ENCODE results near the gene DNAJB14.

Gene DNAJB14

GRCh38 chr4:99945718-99946355 lies 581 bp downstream of the DNAJB14 start:
- in situ Hi-C loops (cut with MboI; ENCODE audit: low sequenced_read_pairs), result no loop called here

- in situ Hi-C loops (cut with MboI; ENCODE audit: low sequenced_read_pairs), result no loop called here
These were observed 2.4 kb downstream of the DNAJB14 start for GRCh38 chr4:99943904-99944437.

DNA sequence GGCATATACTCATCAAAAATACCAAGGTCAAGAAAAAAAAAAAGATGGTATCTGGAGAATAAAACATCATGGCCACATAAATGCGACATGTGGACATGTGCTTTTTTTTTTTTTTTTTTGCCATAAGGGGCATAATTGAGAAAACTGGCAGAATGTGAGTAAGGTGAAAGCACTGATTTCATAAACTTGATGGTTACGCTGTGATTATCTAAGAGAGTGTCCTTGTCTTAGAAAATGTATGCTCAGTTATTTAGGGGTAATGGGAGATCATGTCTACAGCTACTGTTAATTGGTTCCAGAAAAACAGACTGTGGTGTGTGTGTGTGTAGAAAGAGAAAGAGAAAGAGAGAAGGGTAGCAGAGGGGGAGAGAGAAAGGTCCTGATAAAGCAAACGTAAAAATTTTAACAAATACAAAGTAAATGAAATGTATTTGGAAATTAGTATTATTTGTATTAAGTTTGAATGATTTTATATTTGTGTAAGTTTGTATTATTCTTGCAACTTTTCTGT lies 8.1 kb downstream of the DNAJB14 start:
- in situ Hi-C loops (cut with MboI; ENCODE audit: low sequenced_read_pairs), result no loop called here

GRCh38 chr4:99934891-99935290 lies 11.5 kb downstream of the DNAJB14 start:
- in situ Hi-C loops (cut with MboI; ENCODE audit: low sequenced_read_pairs), result no loop called here

- in situ Hi-C loops (cut with MboI; ENCODE audit: low sequenced_read_pairs), result no loop called here
These were observed 18.9 kb downstream of the DNAJB14 start for GRCh38 chr4:99927566-99927965.

GRCh38 chr4:99921174-99921573 lies 25.2 kb downstream of the DNAJB14 start:
- in situ Hi-C loops (cut with MboI; ENCODE audit: low sequenced_read_pairs), result no loop called here

DNA sequence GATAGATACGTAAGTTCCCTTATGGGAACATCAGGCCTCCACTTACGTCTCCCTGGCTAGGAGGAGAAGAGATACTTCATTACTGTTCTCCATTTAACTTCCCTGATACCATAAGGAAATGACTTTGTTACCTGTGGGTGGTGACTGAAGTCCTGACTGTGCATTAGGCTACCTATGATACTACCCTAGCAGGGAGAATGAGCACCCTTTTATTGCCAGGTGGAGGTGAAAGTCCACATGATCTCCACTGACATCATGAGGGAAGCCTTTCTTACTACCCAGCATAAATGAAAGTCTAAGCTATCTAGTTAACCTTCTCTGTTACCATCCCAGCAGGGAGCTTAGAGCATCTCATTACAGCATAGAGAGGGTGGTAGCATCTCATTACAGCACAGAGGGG lies 27.8 kb downstream of the DNAJB14 start:
- in situ Hi-C loops (cut with MboI; ENCODE audit: low sequenced_read_pairs), result no loop called here

GRCh38 chr4:99917575-99917974 lies 28.8 kb downstream of the DNAJB14 start:
- in situ Hi-C loops (cut with MboI; ENCODE audit: low sequenced_read_pairs), result no loop called here

- in situ Hi-C loops (cut with MboI; ENCODE audit: low sequenced_read_pairs), result no loop called here
These were observed 31.0 kb downstream of the DNAJB14 start for GRCh38 chr4:99915449-99915848.

GRCh38 chr4:99894998-99895397 lies 51.4 kb downstream of the DNAJB14 start:
- in situ Hi-C loops (cut with MboI; ENCODE audit: low sequenced_read_pairs), result loop anchor here (25.0 kb wide), 1 partner anchor 333 kb away; the partner anchor contains the start of genes MTTP and TRMT10A

DNA sequence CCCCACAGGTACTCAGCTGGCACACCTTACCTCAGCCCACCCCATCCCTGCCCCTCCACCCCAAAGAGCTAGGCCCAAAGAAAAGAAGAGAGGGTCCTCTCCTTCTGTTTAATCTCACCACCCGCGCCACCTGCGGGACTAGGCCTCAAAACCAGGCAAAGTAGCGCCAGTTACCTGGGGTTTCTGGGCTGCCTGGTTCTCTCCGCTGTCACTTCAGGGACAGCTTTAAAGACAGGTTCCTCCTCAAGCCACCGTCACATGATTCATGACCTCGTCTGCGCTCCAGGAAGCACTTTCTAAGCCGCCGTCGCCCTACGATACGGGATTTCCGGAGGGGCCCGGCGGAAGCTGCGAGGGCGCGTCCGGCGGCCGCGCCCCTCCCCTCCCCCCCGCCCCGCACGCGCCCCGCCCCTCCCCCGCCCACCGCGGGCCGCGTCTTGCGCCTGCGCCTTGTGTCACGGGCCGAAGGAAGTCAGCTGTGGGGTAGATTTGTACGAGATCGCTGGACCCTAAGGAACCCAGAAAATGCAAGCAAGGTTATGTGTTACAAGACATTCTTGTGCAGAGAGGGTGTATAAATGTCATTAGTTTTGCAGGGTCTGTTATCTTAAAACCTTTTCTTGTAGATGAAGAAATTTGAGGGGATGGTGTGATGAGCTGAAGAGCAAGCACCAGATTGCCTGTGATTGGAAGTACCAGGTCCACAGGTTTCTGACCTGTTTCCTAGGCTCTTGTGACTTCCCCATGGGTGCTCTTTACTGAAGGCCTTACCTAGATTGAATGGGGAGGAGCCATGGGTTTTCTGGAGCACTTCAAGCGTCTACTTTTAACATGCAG lies 52.0 kb downstream of the DNAJB14 start, which contains the start of gene LAMTOR3:
TSS of gene LAMTOR3 (minus strand) at position 267 of the 837 bp plus-strand sequence. CDS start 464 bp downstream, outside the sequence.
- in situ Hi-C loops (cut with MboI; ENCODE audit: low sequenced_read_pairs), result loop anchor here (25.0 kb wide), 1 partner anchor 332 kb away; the partner anchor contains the start of genes MTTP and TRMT10A

DNA sequence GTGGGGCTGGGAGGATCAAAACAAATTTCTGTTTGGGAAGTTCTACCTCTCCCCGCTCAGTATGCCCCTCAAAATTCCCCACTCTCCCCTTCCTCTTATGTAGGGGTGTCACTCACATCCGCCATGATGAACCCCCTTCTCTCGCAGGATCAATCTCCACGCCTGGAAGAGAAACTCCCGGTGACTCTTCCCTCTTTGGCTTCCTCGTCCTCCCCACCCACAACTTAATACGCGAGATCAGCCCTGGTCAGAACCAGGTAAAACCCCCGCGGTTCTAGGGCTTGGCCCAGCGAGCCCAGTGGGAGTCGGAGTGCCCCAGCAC lies 52.6 kb downstream of the DNAJB14 start:
- in situ Hi-C loops (cut with MboI; ENCODE audit: low sequenced_read_pairs), result loop anchor here (25.0 kb wide), 1 partner anchor 331 kb away; the partner anchor contains the start of genes MTTP and TRMT10A

GRCh38 chr4:99893029-99893428 lies 53.4 kb downstream of the DNAJB14 start:
- in situ Hi-C loops (cut with MboI; ENCODE audit: low sequenced_read_pairs), result loop anchor here (25.0 kb wide), 1 partner anchor 331 kb away; the partner anchor contains the start of genes MTTP and TRMT10A

DNA sequence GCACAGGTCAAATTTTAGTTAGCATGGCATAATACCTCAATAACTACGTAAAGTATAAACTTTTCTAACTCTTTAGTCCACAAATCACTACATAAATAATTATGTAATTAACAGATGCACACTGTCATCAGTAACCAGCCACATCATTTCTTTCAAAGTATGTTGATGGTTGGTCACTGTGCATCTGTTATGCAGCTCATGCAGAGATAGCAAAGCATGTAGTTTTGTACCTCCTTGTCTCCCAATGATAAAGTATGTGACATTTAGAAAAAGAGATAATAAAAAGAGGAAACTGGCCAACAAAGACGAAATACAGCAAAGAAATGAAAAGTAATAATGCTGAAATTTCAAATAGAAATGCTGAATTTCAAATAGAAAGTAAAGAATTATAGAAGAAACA lies 55.1 kb downstream of the DNAJB14 start:
- in situ Hi-C loops (cut with MboI; ENCODE audit: low sequenced_read_pairs), result loop anchor here (25.0 kb wide), 1 partner anchor 329 kb away; the partner anchor contains the start of genes MTTP and TRMT10A

- in situ Hi-C loops (cut with MboI; ENCODE audit: low sequenced_read_pairs), result loop anchor here (25.0 kb wide), 1 partner anchor 326 kb away; the partner anchor contains the start of genes MTTP and TRMT10A
These were observed 58.6 kb downstream of the DNAJB14 start for GRCh38 chr4:99887837-99888236.

- in situ Hi-C loops (cut with MboI; ENCODE audit: low sequenced_read_pairs), result loop anchor here (25.0 kb wide), 1 partner anchor 324 kb away; the partner anchor contains the start of genes MTTP and TRMT10A
These were observed 60.3 kb downstream of the DNAJB14 start for GRCh38 chr4:99886146-99886545.

- in situ Hi-C loops (cut with MboI; ENCODE audit: low sequenced_read_pairs), result loop anchor here (25.0 kb wide), 1 partner anchor 323 kb away; the partner anchor contains the start of genes MTTP and TRMT10A
These were observed 60.7 kb downstream of the DNAJB14 start for GRCh38 chr4:99885687-99886086.

DNA sequence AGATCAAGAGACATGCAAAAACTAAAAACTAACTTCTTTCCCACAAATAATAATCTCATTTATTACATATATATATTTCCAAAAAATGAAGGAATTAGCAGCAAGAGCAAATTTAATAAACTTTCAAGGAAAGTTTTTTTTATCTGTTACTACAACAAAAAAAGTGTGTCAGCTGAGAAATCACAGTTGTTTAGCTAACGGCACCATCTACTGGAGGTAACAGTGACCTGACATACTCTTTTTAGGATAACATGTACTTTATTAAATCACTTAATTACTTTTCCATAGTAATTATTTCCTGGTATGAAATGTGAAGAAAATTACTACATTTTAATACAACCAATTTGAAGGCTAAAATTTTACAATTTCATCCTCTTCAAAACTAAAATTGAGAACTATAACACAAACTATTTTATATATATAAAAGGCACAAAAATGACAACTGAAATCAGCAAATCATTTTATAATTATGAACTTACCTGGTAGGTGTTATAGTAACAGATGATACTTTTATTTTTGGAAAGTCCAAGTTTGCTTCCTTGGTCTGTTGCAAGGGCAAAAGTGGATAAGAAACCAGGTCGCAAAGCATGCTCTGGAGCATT lies 61.3 kb downstream of the DNAJB14 start:
- in situ Hi-C loops (cut with MboI; ENCODE audit: low sequenced_read_pairs), result loop anchor here (25.0 kb wide), 1 partner anchor 323 kb away; the partner anchor contains the start of genes MTTP and TRMT10A

GRCh38 chr4:99879458-99879857 lies 67.0 kb downstream of the DNAJB14 start:
- in situ Hi-C loops (cut with MboI; ENCODE audit: low sequenced_read_pairs), result loop anchor here (25.0 kb wide), 1 partner anchor 317 kb away; the partner anchor contains the start of genes MTTP and TRMT10A

DNA sequence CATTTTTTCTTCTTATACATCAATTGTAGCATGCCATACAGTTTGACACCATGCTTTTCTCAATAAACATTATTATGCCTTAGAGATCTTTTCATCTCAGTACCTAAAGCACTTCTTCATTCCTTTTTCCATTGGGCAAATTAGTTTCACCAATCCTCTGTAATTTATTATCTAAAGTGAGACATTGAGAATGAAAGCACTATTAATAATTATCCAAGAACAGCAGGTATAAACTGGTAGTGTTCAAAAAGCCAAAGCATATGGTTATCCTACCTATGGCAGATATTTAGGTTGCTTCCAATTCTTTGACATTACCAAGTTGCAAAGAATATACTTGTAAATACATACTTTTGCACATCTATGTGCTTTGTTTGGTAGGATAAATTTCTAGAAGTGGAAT lies 67.8 kb downstream of the DNAJB14 start:
- in situ Hi-C loops (cut with MboI; ENCODE audit: low sequenced_read_pairs), result loop anchor here (25.0 kb wide), 1 partner anchor 316 kb away; the partner anchor contains the start of genes MTTP and TRMT10A

All from HL-60/S4 treated with retinoic acid at 250 ng/mL for 4 days and 3 days (cell line).